Measurements from ENCODE around the gene CEP72.
"Not testable (repeated sequence)": the region's sequence is repeated elsewhere in the genome, so short reads cannot be mapped to it uniquely, and the experiment has no call there.

Gene CEP72

GRCh38 chr5:679166-679895 is 67.2 kb downstream of the CEP72 start:
- not testable (repeated sequence) for H3K9me3 ChIP-seq (ENCODE audit: low read length); H3K9ac ChIP-seq (ENCODE audit: low read length); H3K27ac ChIP-seq (ENCODE audit: low read depth, low read length); H3K4me3 ChIP-seq (ENCODE audit: low read depth in 1 of 2, low read length in 2 of 2); H3K27me3 ChIP-seq (ENCODE audit: control insufficient read depth in 1 of 2, insufficient read depth in 2 of 2, low read length in 2 of 2); H3K36me3 ChIP-seq (ENCODE audit: insufficient read depth, low read length)
- H3K4me1 ChIP-seq (ENCODE audit: insufficient read depth, low read length) = peaks cover 19% of the 10 kb centered on the region

- H3K27me3 ChIP-seq (ENCODE audit: control insufficient read depth in 1 of 2, insufficient read depth in 2 of 2, low read length in 2 of 2); H3K9ac ChIP-seq (ENCODE audit: low read length): not testable (repeated sequence)
Observed at GRCh38 chr5:680118-680795, 68.1 kb downstream of the CEP72 start.

GRCh38 chr5:680836-681235 is 68.7 kb downstream of the CEP72 start:
- peaks cover 12% of the 10 kb centered on the region for H3K4me1 ChIP-seq (ENCODE audit: insufficient read depth, low read length)
- H3K9me3 ChIP-seq (ENCODE audit: low read length); H3K27ac ChIP-seq (ENCODE audit: low read depth, low read length); H3K36me3 ChIP-seq (ENCODE audit: insufficient read depth, low read length); H3K4me3 ChIP-seq (ENCODE audit: low read depth in 1 of 2, low read length in 2 of 2); H3K9ac ChIP-seq (ENCODE audit: low read length); H3K27me3 ChIP-seq (ENCODE audit: control insufficient read depth in 1 of 2, insufficient read depth in 2 of 2, low read length in 2 of 2): not testable (repeated sequence)

More at GRCh38 chr5:680118-680795, 68.1 kb downstream of the CEP72 start:
- H3K4me3 ChIP-seq (ENCODE audit: low read depth in 1 of 2, low read length in 2 of 2); H3K27ac ChIP-seq (ENCODE audit: low read depth, low read length); H3K36me3 ChIP-seq (ENCODE audit: insufficient read depth, low read length); H3K9me3 ChIP-seq (ENCODE audit: low read length): not testable (repeated sequence)
- peaks cover 14% of the 10 kb centered on the region for H3K4me1 ChIP-seq (ENCODE audit: insufficient read depth, low read length)

- H3K4me1 ChIP-seq (ENCODE audit: insufficient read depth, low read length) = peaks cover 10% of the 10 kb centered on the region
- H3K36me3 ChIP-seq (ENCODE audit: insufficient read depth, low read length); H3K9ac ChIP-seq (ENCODE audit: low read length); H3K27ac ChIP-seq (ENCODE audit: low read depth, low read length); H3K4me3 ChIP-seq (ENCODE audit: low read depth in 1 of 2, low read length in 2 of 2); H3K27me3 ChIP-seq (ENCODE audit: control insufficient read depth in 1 of 2, insufficient read depth in 2 of 2, low read length in 2 of 2); H3K9me3 ChIP-seq (ENCODE audit: low read length): not testable (repeated sequence)
Observed at GRCh38 chr5:681317-682191, 69.4 kb downstream of the CEP72 start.

GRCh38 chr5:682216-682615 is 70.1 kb downstream of the CEP72 start:
- H3K9ac ChIP-seq (ENCODE audit: low read length); H3K27ac ChIP-seq (ENCODE audit: low read depth, low read length); H3K9me3 ChIP-seq (ENCODE audit: low read length); H3K27me3 ChIP-seq (ENCODE audit: control insufficient read depth in 1 of 2, insufficient read depth in 2 of 2, low read length in 2 of 2); H3K4me3 ChIP-seq (ENCODE audit: low read depth in 1 of 2, low read length in 2 of 2); H3K36me3 ChIP-seq (ENCODE audit: insufficient read depth, low read length): not testable (repeated sequence)
- peaks cover 10% of the 10 kb centered on the region for H3K4me1 ChIP-seq (ENCODE audit: insufficient read depth, low read length)

- peaks cover 10% of the 10 kb centered on the region for H3K4me1 ChIP-seq (ENCODE audit: insufficient read depth, low read length)
- H3K27ac ChIP-seq (ENCODE audit: low read depth, low read length); H3K9ac ChIP-seq (ENCODE audit: low read length): not testable (repeated sequence)
Observed at GRCh38 chr5:682651-683358, 70.7 kb downstream of the CEP72 start.

GRCh38 chr5:683551-684481 is 71.7 kb downstream of the CEP72 start:
- Histone ChIP-seq H3K4me3 (ENCODE audit: low read depth in 1 of 2, low read length in 2 of 2) (no peak overlapping the region), H3K27ac (ENCODE audit: low read depth, low read length) (no peak overlapping the region), H3K9me3 (ENCODE audit: low read length) (no peaks in the 10 kb centered on the region), H3K4me1 (ENCODE audit: insufficient read depth, low read length) (peaks cover 10% of the 10 kb centered on the region), H3K9ac (ENCODE audit: low read length) (no peak overlapping the region), H3K36me3 (ENCODE audit: insufficient read depth, low read length) (no peaks in the 10 kb centered on the region), H3K27me3 (ENCODE audit: control insufficient read depth in 1 of 2, insufficient read depth in 2 of 2, low read length in 2 of 2) (no peaks in the 10 kb centered on the region)

More at GRCh38 chr5:682651-683358, 70.7 kb downstream of the CEP72 start:
- not testable (repeated sequence) for H3K4me3 ChIP-seq (ENCODE audit: low read depth in 1 of 2, low read length in 2 of 2); H3K27me3 ChIP-seq (ENCODE audit: control insufficient read depth in 1 of 2, insufficient read depth in 2 of 2, low read length in 2 of 2); H3K36me3 ChIP-seq (ENCODE audit: insufficient read depth, low read length); H3K9me3 ChIP-seq (ENCODE audit: low read length)

GRCh38 chr5:684751-685216 is 72.6 kb downstream of the CEP72 start:
- H3K36me3 ChIP-seq (ENCODE audit: insufficient read depth, low read length) = no peaks in the 10 kb centered on the region
- H3K9ac ChIP-seq (ENCODE audit: low read length) = no peak overlapping the region
- H3K27me3 ChIP-seq (ENCODE audit: control insufficient read depth in 1 of 2, insufficient read depth in 2 of 2, low read length in 2 of 2) = no peaks in the 10 kb centered on the region
- H3K9me3 ChIP-seq (ENCODE audit: low read length) = no peaks in the 10 kb centered on the region
- H3K4me3 ChIP-seq (ENCODE audit: low read depth in 1 of 2, low read length in 2 of 2) = no peak overlapping the region
- no peak overlapping the region for H3K27ac ChIP-seq (ENCODE audit: low read depth, low read length)
- peaks cover 10% of the 10 kb centered on the region for H3K4me1 ChIP-seq (ENCODE audit: insufficient read depth, low read length)

GRCh38 chr5:685262-686171 is 73.4 kb downstream of the CEP72 start:
- Histone ChIP-seq H3K27me3 (ENCODE audit: control insufficient read depth in 1 of 2, insufficient read depth in 2 of 2, low read length in 2 of 2) (no peaks in the 10 kb centered on the region), H3K27ac (ENCODE audit: low read depth, low read length) (no peak overlapping the region), H3K36me3 (ENCODE audit: insufficient read depth, low read length) (no peaks in the 10 kb centered on the region), H3K4me3 (ENCODE audit: low read depth in 1 of 2, low read length in 2 of 2) (no peak overlapping the region), H3K9me3 (ENCODE audit: low read length) (no peaks in the 10 kb centered on the region), H3K4me1 (ENCODE audit: insufficient read depth, low read length) (peaks cover 10% of the 10 kb centered on the region), H3K9ac (ENCODE audit: low read length) (no peak overlapping the region)

GRCh38 chr5:686172-686523 is 74.0 kb downstream of the CEP72 start:
- H3K9me3 ChIP-seq (ENCODE audit: low read length); H3K4me1 ChIP-seq (ENCODE audit: insufficient read depth, low read length); H3K27me3 ChIP-seq (ENCODE audit: control insufficient read depth in 1 of 2, insufficient read depth in 2 of 2, low read length in 2 of 2); H3K27ac ChIP-seq (ENCODE audit: low read depth, low read length); H3K9ac ChIP-seq (ENCODE audit: low read length); H3K4me3 ChIP-seq (ENCODE audit: low read depth in 1 of 2, low read length in 2 of 2); H3K36me3 ChIP-seq (ENCODE audit: insufficient read depth, low read length): not testable (repeated sequence)

Measured in muscle layer of colon (tissue), 2 donors.